Panc1 (cell line): Measurements from ENCODE around the gene PDE12.

Source experiments
- CTCF ChIP-seq: fragments of 450-650 bp; IDR thresholded peaks from 2 replicates; pipeline ENCODE4 v1.5.1; 2017; ENCODE audit warnings: mild to moderate bottlenecking
- POLR2AphosphoS5 ChIP-seq: IDR thresholded peaks from 2 replicates; pipeline ENCODE4 v1.6.1; 2012; ENCODE audit warnings: mild to moderate bottlenecking, low read depth, low read length, moderate library complexity
- REST ChIP-seq, 2 experiments: IDR thresholded peaks; 2 replicates each; pipeline ENCODE4 v1.6.1; 2011 to 2012; ENCODE audit warnings: low read depth in 2 of 2, control low read depth in 1 of 2, low read length in 1 of 2, mild to moderate bottlenecking in 1 of 2, moderate library complexity in 1 of 2; ENCODE audit not compliant: insufficient read depth in 1 of 2
- TCF7L2 ChIP-seq: IDR thresholded peaks from 2 replicates; pipeline ENCODE4 v1.6.1; 2011; ENCODE audit warnings: mild to moderate bottlenecking, low read depth, low read length, inconsistent platforms

GRCh38 chr3:57530071-57530608, 25.9 kb upstream of the PDE12 start:
- TF ChIP-seq CTCF (no peak), POLR2AphosphoS5 (no peak), TCF7L2 (no peak), REST (IDR thresholded peaks at IDR 0.05; ENCODE audit: insufficient read depth in 1 of 2, low read depth in 2 of 2, low read length in 1 of 2) (no peak)
